Measurements from ENCODE around the gene TMEM14C. TPM values are rescaled to one million over a fixed set of nuclear protein-coding genes. Genes with fewer than 3 reads are reported as not detected.

Gene TMEM14C
- total and polyA plus RNA-seq, 2 donors from 2014 or later, result 118 to 210 TPM

Other genes starting within 250 kb of the TMEM14C start
- 12.5 TPM for gene GCNT2, start 201.7 kb upstream of the TMEM14C start, total RNA-seq
- 10.5 TPM for gene GCNT2, start 201.7 kb upstream of the TMEM14C start, polyA plus RNA-seq (ENCODE audit: insufficient read depth, low read depth, low replicate concordance)
- 1.5 TPM for gene C6orf52, start 28.5 kb upstream of the TMEM14C start, total RNA-seq
- 3.8 TPM for gene C6orf52, start 28.5 kb upstream of the TMEM14C start, polyA plus RNA-seq (ENCODE audit: insufficient read depth, low read depth, low replicate concordance)
- 11.2 TPM for gene PAK1IP1, start 28.1 kb upstream of the TMEM14C start, total RNA-seq
- 11.6 TPM for gene PAK1IP1, start 28.1 kb upstream of the TMEM14C start, polyA plus RNA-seq (ENCODE audit: insufficient read depth, low read depth, low replicate concordance)
- 82.5 TPM for gene TMEM14B, start 24.7 kb downstream of the TMEM14C start, total RNA-seq
- gene TMEM14B, start 24.7 kb downstream of the TMEM14C start, polyA plus RNA-seq (ENCODE audit: insufficient read depth, low read depth, low replicate concordance), result 147 TPM
- gene MAK, start 115.5 kb downstream of the TMEM14C start, total RNA-seq, result 0.66 TPM
- not detected for gene MAK, start 115.5 kb downstream of the TMEM14C start, polyA plus RNA-seq (ENCODE audit: insufficient read depth, low read depth, low replicate concordance)
- not detected for gene GCM2, start 159.0 kb downstream of the TMEM14C start, total RNA-seq
- gene GCM2, start 159.0 kb downstream of the TMEM14C start, polyA plus RNA-seq (ENCODE audit: insufficient read depth, low read depth, low replicate concordance), result not detected
- 1.5 TPM for gene SYCP2L, start 164.0 kb downstream of the TMEM14C start, total RNA-seq
- gene SYCP2L, start 164.0 kb downstream of the TMEM14C start, polyA plus RNA-seq (ENCODE audit: insufficient read depth, low read depth, low replicate concordance), result 1.0 TPM